Measurements from ENCODE around the gene RPL3.

The RPL3 gene

GRCh38 chr22:39313258-39314001 is 6.0 kb downstream of the RPL3 start:
- Histone ChIP-seq H3K36me3 (ENCODE audit: control insufficient read depth in 1 of 2, insufficient read depth in 2 of 2, low read depth in 1 of 2, low read length in 2 of 2) (peaks cover 70 to 72% of the 10 kb centered on the region in 2 experiments), H3K4me1 (ENCODE audit: control insufficient read depth, insufficient read depth, low read depth, low read length) (peaks cover 62% of the 10 kb centered on the region), H2AFZ (ENCODE audit: low read depth, low read length) (no peak overlapping the region), H3K27ac (ENCODE audit: low read length, poor library complexity, severe bottlenecking) (no peak overlapping the region), H2AK5ac (ENCODE audit: low read length, severe bottlenecking) (no peak overlapping the region), H3K4me3 (ENCODE audit: insufficient read depth in 1 of 2, low read depth in 1 of 2, low read length in 2 of 2) (no peak overlapping the region), H3K9ac (ENCODE audit: low read length) (peak overlapping the region; percentile 100), H3K79me1 (replicated peaks; ENCODE audit: low read length, poor library complexity, severe bottlenecking) (no peaks in the 10 kb centered on the region), H3K4me2 (ENCODE audit: low read length, poor library complexity, severe bottlenecking) (no peak overlapping the region), H2BK120ac (ENCODE audit: low read depth, low read length) (no peak overlapping the region), H3K18ac (ENCODE audit: low read depth in 1 of 2, low read length in 2 of 2) (no peak overlapping the region), H3K9me3 (ENCODE audit: control insufficient read depth, low read length) (no peaks in the 10 kb centered on the region), H2BK5ac (ENCODE audit: low read depth, low read length, poor library complexity, severe bottlenecking) (no peak overlapping the region), H2BK15ac (ENCODE audit: low read depth, poor library complexity, severe bottlenecking) (no peak overlapping the region), H4K91ac (ENCODE audit: low read length) (no peak overlapping the region), H3K14ac (ENCODE audit: low read length in 2 of 2) (no peak overlapping the region), H2BK12ac (ENCODE audit: low read length in 2 of 2) (no peak overlapping the region), H3K4ac (ENCODE audit: low read depth in 1 of 2, low read length in 2 of 2) (no peak overlapping the region), H3K23ac (ENCODE audit: low read length in 2 of 2) (peak overlapping the region in 1 of 2 experiments; percentile 16), H3K27me3 (ENCODE audit: control insufficient read depth in 1 of 2, insufficient read depth in 1 of 2, low read length in 2 of 2) (no peaks in the 10 kb centered on the region), H4K8ac (ENCODE audit: low read length) (no peak overlapping the region)
- WGBS: 92% methylated on average over 20 of the region's 20 CpGs
- no peak for DNase-seq

GRCh38 chr22:39312410-39312809 is 7.0 kb downstream of the RPL3 start:
- H2AFZ ChIP-seq (ENCODE audit: low read depth, low read length): no peak overlapping the region
- no peak overlapping the region for H2AK5ac ChIP-seq (ENCODE audit: low read length, severe bottlenecking)
- H2BK12ac ChIP-seq (ENCODE audit: low read length in 2 of 2): no peak overlapping the region
- H4K91ac ChIP-seq (ENCODE audit: low read length): no peak overlapping the region
- H2BK15ac ChIP-seq (ENCODE audit: low read depth, poor library complexity, severe bottlenecking): no peak overlapping the region
- H3K9ac ChIP-seq (ENCODE audit: low read length): no peak overlapping the region
- no peaks in the 10 kb centered on the region for H3K27me3 ChIP-seq (ENCODE audit: control insufficient read depth in 1 of 2, insufficient read depth in 1 of 2, low read length in 2 of 2)
- no peak overlapping the region for H3K4me3 ChIP-seq (ENCODE audit: insufficient read depth in 1 of 2, low read depth in 1 of 2, low read length in 2 of 2)
- no peak overlapping the region for H3K23ac ChIP-seq (ENCODE audit: low read length in 2 of 2)
- WGBS: 82% methylated on average over 4 of the region's 5 CpGs
- H3K36me3 ChIP-seq (ENCODE audit: control insufficient read depth in 1 of 2, insufficient read depth in 2 of 2, low read depth in 1 of 2, low read length in 2 of 2): peaks cover 61 to 69% of the 10 kb centered on the region in 2 experiments
- no peak for DNase-seq
- H4K8ac ChIP-seq (ENCODE audit: low read length): no peak overlapping the region
- no peak overlapping the region for H3K4ac ChIP-seq (ENCODE audit: low read depth in 1 of 2, low read length in 2 of 2)
- H3K4me1 ChIP-seq (ENCODE audit: control insufficient read depth, insufficient read depth, low read depth, low read length): peaks cover 65% of the 10 kb centered on the region
- no peak overlapping the region for H3K18ac ChIP-seq (ENCODE audit: low read depth in 1 of 2, low read length in 2 of 2)
- H2BK120ac ChIP-seq (ENCODE audit: low read depth, low read length): no peak overlapping the region
- no peak overlapping the region for H2BK5ac ChIP-seq (ENCODE audit: low read depth, low read length, poor library complexity, severe bottlenecking)
- H3K9me3 ChIP-seq (ENCODE audit: control insufficient read depth, low read length): no peaks in the 10 kb centered on the region
- H3K79me1 ChIP-seq (replicated peaks; ENCODE audit: low read length, poor library complexity, severe bottlenecking): no peaks in the 10 kb centered on the region
- no peak overlapping the region for H3K27ac ChIP-seq (ENCODE audit: low read length, poor library complexity, severe bottlenecking)
- no peak overlapping the region for H3K4me2 ChIP-seq (ENCODE audit: low read length, poor library complexity, severe bottlenecking)
- no peak overlapping the region for H3K14ac ChIP-seq (ENCODE audit: low read length in 2 of 2)

GRCh38 chr22:39311592-39312400 is 7.6 kb downstream of the RPL3 start:
- WGBS: 85% methylated on average over 19 of the region's 19 CpGs
- Histone ChIP-seq H3K9ac (ENCODE audit: low read length) (no peak overlapping the region), H3K4ac (ENCODE audit: low read depth in 1 of 2, low read length in 2 of 2) (no peak overlapping the region), H2BK15ac (ENCODE audit: low read depth, poor library complexity, severe bottlenecking) (no peak overlapping the region), H3K4me2 (ENCODE audit: low read length, poor library complexity, severe bottlenecking) (no peak overlapping the region), H4K8ac (ENCODE audit: low read length) (peak overlapping the region; percentile 27), H2BK5ac (ENCODE audit: low read depth, low read length, poor library complexity, severe bottlenecking) (no peak overlapping the region), H2BK120ac (ENCODE audit: low read depth, low read length) (no peak overlapping the region), H2BK12ac (ENCODE audit: low read length in 2 of 2) (no peak overlapping the region), H3K18ac (ENCODE audit: low read depth in 1 of 2, low read length in 2 of 2) (no peak overlapping the region), H3K27me3 (ENCODE audit: control insufficient read depth in 1 of 2, insufficient read depth in 1 of 2, low read length in 2 of 2) (no peaks in the 10 kb centered on the region), H2AK5ac (ENCODE audit: low read length, severe bottlenecking) (no peak overlapping the region), H2AFZ (ENCODE audit: low read depth, low read length) (no peak overlapping the region), H3K9me3 (ENCODE audit: control insufficient read depth, low read length) (no peaks in the 10 kb centered on the region), H3K23ac (ENCODE audit: low read length in 2 of 2) (no peak overlapping the region), H3K14ac (ENCODE audit: low read length in 2 of 2) (no peak overlapping the region), H3K4me1 (ENCODE audit: control insufficient read depth, insufficient read depth, low read depth, low read length) (peaks cover 70% of the 10 kb centered on the region), H3K79me1 (replicated peaks; ENCODE audit: low read length, poor library complexity, severe bottlenecking) (no peaks in the 10 kb centered on the region), H4K91ac (ENCODE audit: low read length) (no peak overlapping the region), H3K36me3 (ENCODE audit: control insufficient read depth in 1 of 2, insufficient read depth in 2 of 2, low read depth in 1 of 2, low read length in 2 of 2) (peaks cover 55 to 63% of the 10 kb centered on the region in 2 experiments), H3K27ac (ENCODE audit: low read length, poor library complexity, severe bottlenecking) (peak overlapping the region; percentile 9), H3K4me3 (ENCODE audit: insufficient read depth in 1 of 2, low read depth in 1 of 2, low read length in 2 of 2) (no peak overlapping the region)
- DNase-seq: no peak
